ENCODE data around the gene SEZ6L2.

SEZ6L2 gene

DNA sequence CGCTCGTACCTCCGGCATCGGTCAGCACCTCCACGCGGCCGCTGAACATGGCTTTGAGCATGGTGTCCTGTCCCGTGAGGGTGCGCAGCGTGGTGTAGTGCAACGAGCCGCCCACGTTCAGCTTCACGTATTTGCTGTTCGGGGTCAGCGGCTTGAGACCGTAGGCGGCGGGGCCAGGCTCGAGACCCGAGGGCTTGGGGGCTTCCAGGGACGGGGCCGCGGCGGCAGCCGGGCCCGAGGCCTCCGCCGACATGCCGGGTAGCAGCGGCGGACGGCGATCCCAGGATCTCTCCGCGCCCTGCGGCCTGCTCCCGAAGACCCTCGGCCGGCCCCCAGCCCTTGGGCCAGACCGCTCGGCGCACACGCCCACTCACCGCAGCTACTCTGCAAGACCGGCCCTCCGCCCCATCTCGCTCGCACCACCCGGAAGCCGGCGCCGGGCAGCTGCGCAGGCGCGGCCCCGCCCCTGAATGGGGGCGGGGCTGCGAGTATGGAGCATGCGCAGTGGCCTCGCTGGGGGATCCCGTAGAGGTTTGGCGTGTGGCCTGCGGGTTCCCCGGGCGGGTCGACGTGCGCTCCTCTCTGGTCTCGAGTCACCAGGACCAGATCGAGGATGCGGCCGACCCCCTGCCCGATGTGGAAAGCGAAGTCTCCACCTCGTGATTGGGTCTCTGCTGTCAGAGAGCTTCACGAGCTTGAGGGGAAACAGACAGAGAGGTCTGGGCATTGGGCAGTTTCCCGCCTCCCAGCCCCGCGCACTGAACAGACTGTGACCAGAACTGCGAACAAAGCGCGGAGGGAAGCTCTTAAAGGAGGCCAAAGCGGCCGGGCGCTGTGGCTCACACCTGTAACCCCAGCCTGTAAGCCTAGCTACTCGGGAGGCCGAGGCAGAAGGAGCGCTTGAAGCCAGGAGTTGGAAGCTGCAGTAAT, 26.7 kb upstream of the SEZ6L2 start, which contains the start of gene KCTD13:
KCTD13 (minus strand) TSS at position 446 of the 930 bp plus-strand sequence; CDS start at position 253, 193 bp downstream.
- peaks cover 17% of the 10 kb centered on the region for H3K79me2 ChIP-seq (ENCODE audit: low read length)
- H3K4me2 ChIP-seq (ENCODE audit: low read depth, low read length) = peak within 1 kb of the TSS; percentile 96
- TF ChIP-seq EZH2phosphoT487 (IDR thresholded peaks at IDR 0.05; ENCODE audit: low read length) (no peak), CTCF (IDR thresholded peaks at IDR 0.05; ENCODE audit: low read length) (no peak), EZH2 (optimal IDR thresholded peaks at IDR 0.05; ENCODE audit: low read depth, low read length) (no peak)
- H4K20me1 ChIP-seq (ENCODE audit: insufficient read depth, low read length) = no peaks in the 10 kb centered on the region
- H3F3A ChIP-seq (ENCODE audit: insufficient read depth, low read length) = peaks cover 5% of the 10 kb centered on the region; the same call in 1 of the 2 replicates
- H3K27ac ChIP-seq (ENCODE audit: low read length) = peak within 1 kb of the TSS; percentile 63; the same call in 1 of the 2 replicates
- peak within 1 kb of the TSS; percentile 92 for H2AFZ ChIP-seq (ENCODE audit: low read length)
- no peaks in the 10 kb centered on the region for H3K27me3 ChIP-seq (replicated peaks; ENCODE audit: insufficient read depth, low read length)
- H3K4me1 ChIP-seq (ENCODE audit: low read length) = 0 out of 2 replicates have a peak, but pooled peaks cover 7% of the 10 kb centered on the region
- H3K36me3 ChIP-seq (replicated peaks; ENCODE audit: insufficient read depth, low read length) = no peaks in the 10 kb centered on the region
- no peaks in the 10 kb centered on the region for H3K9me3 ChIP-seq (replicated peaks; ENCODE audit: insufficient read depth, low read length)
- H3K9me2 ChIP-seq (replicated peaks; ENCODE audit: insufficient read depth, low read length) = no peaks in the 10 kb centered on the region
- H3K9ac ChIP-seq (ENCODE audit: low read length) = peak within 1 kb of the TSS; percentile 80
- H3K4me3 ChIP-seq (ENCODE audit: low read length) = peak within 1 kb of the TSS; percentile 92
- peak; percentile 86 for DNase-seq

GRCh38 chr16:29925105-29925756, 25.9 kb upstream of the SEZ6L2 start:
- H3K27ac ChIP-seq (ENCODE audit: low read length) = no peak overlapping the region
- H3K4me2 ChIP-seq (ENCODE audit: low read depth, low read length) = peak overlapping the region; percentile 96
- H3K9ac ChIP-seq (ENCODE audit: low read length) = peak overlapping the region; percentile 80
- no peak for DNase-seq
- peaks cover 17% of the 10 kb centered on the region for H3K79me2 ChIP-seq (ENCODE audit: low read length)
- H2AFZ ChIP-seq (ENCODE audit: low read length) = peak overlapping the region; percentile 72
- no peaks in the 10 kb centered on the region for H3K9me3 ChIP-seq (replicated peaks; ENCODE audit: insufficient read depth, low read length)
- H4K20me1 ChIP-seq (ENCODE audit: insufficient read depth, low read length) = no peaks in the 10 kb centered on the region
- H3K4me1 ChIP-seq (ENCODE audit: low read length) = 0 out of 2 replicates have a peak, but pooled peaks cover 7% of the 10 kb centered on the region
- peak overlapping the region; percentile 92 for H3K4me3 ChIP-seq (ENCODE audit: low read length)
- H3K36me3 ChIP-seq (replicated peaks; ENCODE audit: insufficient read depth, low read length) = no peaks in the 10 kb centered on the region
- TF ChIP-seq EZH2 (optimal IDR thresholded peaks at IDR 0.05; ENCODE audit: low read depth, low read length) (no peak), CTCF (IDR thresholded peaks at IDR 0.05; ENCODE audit: low read length) (no peak), EZH2phosphoT487 (IDR thresholded peaks at IDR 0.05; ENCODE audit: low read length) (no peak)
- H3K9me2 ChIP-seq (replicated peaks; ENCODE audit: insufficient read depth, low read length) = no peaks in the 10 kb centered on the region
- no peaks in the 10 kb centered on the region for H3K27me3 ChIP-seq (replicated peaks; ENCODE audit: insufficient read depth, low read length)
- H3F3A ChIP-seq (ENCODE audit: insufficient read depth, low read length) = peaks cover 5% of the 10 kb centered on the region; the same call in 1 of the 2 replicates

DNA sequence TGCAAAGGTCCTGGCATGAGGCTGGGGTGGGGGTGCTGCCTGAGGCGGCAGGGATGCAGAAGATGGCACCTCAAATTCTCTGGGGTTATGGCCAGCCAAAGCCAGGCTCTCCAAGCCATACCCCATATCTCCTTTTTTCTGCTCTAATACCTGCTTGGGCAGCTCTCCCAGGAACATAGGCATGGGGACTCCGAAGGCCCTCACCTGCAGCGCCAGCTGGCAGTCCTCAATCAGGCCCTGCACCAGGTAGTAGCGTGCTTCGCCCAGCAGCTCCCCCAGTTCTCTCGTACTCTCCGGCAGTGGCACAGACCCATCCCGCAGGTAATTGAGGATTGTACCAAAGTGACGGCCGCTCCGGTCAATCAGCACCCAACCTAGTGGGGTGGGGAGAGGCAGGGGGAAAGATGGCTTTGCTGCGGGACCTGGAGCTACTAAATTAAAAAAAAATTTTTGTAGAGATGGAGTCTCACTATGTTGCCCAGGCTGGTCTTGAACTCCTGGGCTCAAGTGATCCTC, 23.7 kb upstream of the SEZ6L2 start:
- Histone ChIP-seq H2AFZ (ENCODE audit: low read length) (no peak overlapping the region), H3K36me3 (replicated peaks; ENCODE audit: insufficient read depth, low read length) (no peaks in the 10 kb centered on the region; the same call in none of the 2 replicates), H3K4me2 (ENCODE audit: low read depth, low read length) (no peak overlapping the region), H3K79me2 (ENCODE audit: low read length) (peaks cover 17% of the 10 kb centered on the region), H4K20me1 (ENCODE audit: insufficient read depth, low read length) (no peaks in the 10 kb centered on the region), H3F3A (ENCODE audit: insufficient read depth, low read length) (peaks cover 5% of the 10 kb centered on the region; the same call in 1 of the 2 replicates), H3K27ac (ENCODE audit: low read length) (no peak overlapping the region), H3K27me3 (replicated peaks; ENCODE audit: insufficient read depth, low read length) (no peaks in the 10 kb centered on the region), H3K4me1 (ENCODE audit: low read length) (0 out of 2 replicates have a peak, but pooled peaks cover 7% of the 10 kb centered on the region), H3K9me3 (replicated peaks; ENCODE audit: insufficient read depth, low read length) (no peaks in the 10 kb centered on the region), H3K9ac (ENCODE audit: low read length) (no peak overlapping the region), H3K4me3 (ENCODE audit: low read length) (no peak overlapping the region), H3K9me2 (replicated peaks; ENCODE audit: insufficient read depth, low read length) (no peaks in the 10 kb centered on the region)
- TF ChIP-seq EZH2 (optimal IDR thresholded peaks at IDR 0.05; ENCODE audit: low read depth, low read length) = no peak
- no peak for TF ChIP-seq CTCF (IDR thresholded peaks at IDR 0.05; ENCODE audit: low read length)
- TF ChIP-seq EZH2phosphoT487 (IDR thresholded peaks at IDR 0.05; ENCODE audit: low read length) = no peak
- no peak for DNase-seq
